Mesenchymal stem cell (in vitro differentiated cells and primary cell): ENCODE measurements around the gene CSTB.

Experiments
- DNase-seq: peaks from one replicate; pipeline ENCODE4 v3.0.0-alpha.2; 2013
- H2AFZ ChIP-seq: one replicate; pipeline ENCODE4 v1.6.1; 2013; ENCODE audit warnings: low read depth, mild to moderate bottlenecking, control low read depth, inconsistent platforms, low read length, moderate library complexity
- H2AK5ac ChIP-seq: 2 replicates; pipeline ENCODE4 v1.6.1; 2013; ENCODE audit warnings: low read length, moderate library complexity, mild to moderate bottlenecking, inconsistent platforms; ENCODE audit not compliant: severe bottlenecking
- H2BK120ac ChIP-seq: one replicate; pipeline ENCODE4 v1.6.1; 2013; ENCODE audit warnings: low read depth, mild to moderate bottlenecking, inconsistent platforms, low read length, moderate library complexity
- H2BK12ac ChIP-seq, 2 experiments: one replicate each; pipeline ENCODE4 v1.6.1; 2013; ENCODE audit warnings: inconsistent platforms in 2 of 2, low read length in 2 of 2, mild to moderate bottlenecking in 2 of 2, moderate library complexity in 2 of 2, control low read depth in 1 of 2
- H2BK15ac ChIP-seq: one replicate; pipeline ENCODE4 v1.6.1; 2013; ENCODE audit warnings: mild to moderate bottlenecking, low read depth, inconsistent platforms; ENCODE audit not compliant: poor library complexity, severe bottlenecking
- H2BK5ac ChIP-seq: 2 replicates; pipeline ENCODE4 v1.6.1; 2013; ENCODE audit warnings: low read depth, mild to moderate bottlenecking, low read length, control low read depth, inconsistent platforms; ENCODE audit not compliant: poor library complexity, severe bottlenecking
- H3K14ac ChIP-seq, 2 experiments: one replicate each; pipeline ENCODE4 v1.6.1; 2013; ENCODE audit warnings: inconsistent platforms in 2 of 2, low read length in 2 of 2, control low read depth in 1 of 2, mild to moderate bottlenecking in 1 of 2, moderate library complexity in 1 of 2
- H3K18ac ChIP-seq, 2 experiments: one replicate each; pipeline ENCODE4 v1.6.1; 2013; ENCODE audit warnings: inconsistent platforms in 2 of 2, low read length in 2 of 2, control low read depth in 1 of 2, low read depth in 1 of 2, mild to moderate bottlenecking in 1 of 2
- H3K23ac ChIP-seq, 2 experiments: one replicate each; pipeline ENCODE4 v1.6.1; 2013; ENCODE audit warnings: inconsistent platforms in 2 of 2, low read length in 2 of 2, mild to moderate bottlenecking in 2 of 2, moderate library complexity in 2 of 2, control low read depth in 1 of 2
- H3K27ac ChIP-seq: 2 replicates; pipeline ENCODE4 v1.5.1; 2013; ENCODE audit warnings: mild to moderate bottlenecking, moderate library complexity, low read length, control low read depth, inconsistent platforms; ENCODE audit not compliant: poor library complexity, severe bottlenecking
- H3K27me3 ChIP-seq, 2 experiments: 2 replicates each; pipeline versions ENCODE4 v1.6.1 to v1.7.0; 2013; ENCODE audit warnings: low read length in 2 of 2, mild to moderate bottlenecking in 2 of 2, moderate library complexity in 2 of 2, control low read depth in 1 of 2, inconsistent platforms in 1 of 2; ENCODE audit not compliant: control insufficient read depth in 1 of 2, insufficient read depth in 1 of 2
- H3K36me3 ChIP-seq, 2 experiments: 2 replicates each; pipeline versions ENCODE4 v1.6.1 to v1.7.0; 2013; ENCODE audit warnings: low read length in 2 of 2, control low read depth in 1 of 2, inconsistent platforms in 1 of 2, low read depth in 1 of 2, mild to moderate bottlenecking in 1 of 2; ENCODE audit not compliant: insufficient read depth in 2 of 2, control insufficient read depth in 1 of 2
- H3K4ac ChIP-seq, 2 experiments: one replicate each; pipeline ENCODE4 v1.6.1; 2013; ENCODE audit warnings: inconsistent platforms in 2 of 2, low read length in 2 of 2, mild to moderate bottlenecking in 2 of 2, moderate library complexity in 2 of 2, control low read depth in 1 of 2, low read depth in 1 of 2
- H3K4me1 ChIP-seq: 2 replicates; pipeline ENCODE4 v1.6.1; 2013; ENCODE audit warnings: low read depth, low read length, control low read depth; ENCODE audit not compliant: control insufficient read depth, insufficient read depth
- H3K4me2 ChIP-seq: 2 replicates; pipeline ENCODE4 v1.6.1; 2013; ENCODE audit warnings: low read length, mild to moderate bottlenecking, inconsistent platforms; ENCODE audit not compliant: poor library complexity, severe bottlenecking
- H3K4me3 ChIP-seq, 2 experiments: 2 replicates each; pipeline versions ENCODE4 v1.5.1 to v1.7.0; 2013; ENCODE audit warnings: low read length in 2 of 2, mild to moderate bottlenecking in 2 of 2, control low read depth in 1 of 2, low read depth in 1 of 2; ENCODE audit not compliant: insufficient read depth in 1 of 2
- H3K79me1 ChIP-seq: replicated peaks from 2 replicates; pipeline ENCODE4 v1.6.1; 2013; ENCODE audit warnings: mild to moderate bottlenecking, control low read depth, low read length, inconsistent platforms; ENCODE audit not compliant: poor library complexity, severe bottlenecking
- H3K9ac ChIP-seq: 2 replicates; pipeline ENCODE4 v1.7.0; 2013; ENCODE audit warnings: mild to moderate bottlenecking, low read length, moderate library complexity
- H3K9me3 ChIP-seq: 2 replicates; pipeline ENCODE4 v1.7.0; 2013; ENCODE audit warnings: mild to moderate bottlenecking, low read length; ENCODE audit not compliant: control insufficient read depth
- H4K8ac ChIP-seq: one replicate; pipeline ENCODE4 v1.6.1; 2013; ENCODE audit warnings: inconsistent platforms, mild to moderate bottlenecking, low read length, moderate library complexity
- H4K91ac ChIP-seq: one replicate; pipeline ENCODE4 v1.6.1; 2013; ENCODE audit warnings: mild to moderate bottlenecking, low read length, inconsistent platforms
- WGBS: methylation state at CpG from one replicate; pipeline ENCODE4 v1.1.7; 2013; ENCODE audit warnings: mixed read lengths; 5-methylcytosine and 5-hydroxymethylcytosine counted together

The CSTB gene

DNA sequence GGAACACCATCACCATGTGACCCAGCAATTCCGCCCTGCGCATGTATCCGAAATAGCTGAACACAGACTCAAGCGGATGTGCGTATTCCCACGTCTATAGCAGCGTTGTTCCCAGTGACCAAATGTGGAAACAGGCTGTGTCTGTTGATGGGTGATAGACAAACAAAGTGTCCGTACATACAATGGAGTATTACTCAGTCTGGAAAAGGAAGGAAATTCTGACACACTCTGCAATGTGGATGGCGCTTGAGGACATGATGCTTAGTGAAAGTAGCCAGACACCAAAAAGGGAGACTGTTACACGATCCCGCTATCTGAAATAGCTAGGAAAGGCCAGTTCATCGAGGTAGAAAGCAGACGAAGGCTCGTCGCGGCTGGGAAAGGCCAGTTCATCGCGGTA lies 31.4 kb downstream of the CSTB start:
- Histone ChIP-seq H2BK12ac (no peak overlapping the region), H3K4me2 (no peak overlapping the region), H3K27me3 (no peaks in the 10 kb centered on the region), H3K9ac (no peak overlapping the region), H2AFZ (no peak overlapping the region), H3K4ac (no peak overlapping the region), H3K4me1 (peaks cover 16% of the 10 kb centered on the region), H3K79me1 (peaks cover 21% of the 10 kb centered on the region), H3K23ac (no peak overlapping the region), H3K4me3 (no peak overlapping the region), H4K8ac (no peak overlapping the region), H2AK5ac (no peak overlapping the region), H3K9me3 (no peaks in the 10 kb centered on the region), H3K18ac (no peak overlapping the region), H2BK15ac (no peak overlapping the region), H4K91ac (no peak overlapping the region), H3K14ac (no peak overlapping the region), H3K36me3 (peaks cover 64 to 86% of the 10 kb centered on the region in 2 experiments), H3K27ac (no peak overlapping the region), H2BK120ac (no peak overlapping the region), H2BK5ac (no peak overlapping the region)
- 97% methylated on average over 18 of the region's 18 CpGs for WGBS
- DNase-seq = no peak

DNA sequence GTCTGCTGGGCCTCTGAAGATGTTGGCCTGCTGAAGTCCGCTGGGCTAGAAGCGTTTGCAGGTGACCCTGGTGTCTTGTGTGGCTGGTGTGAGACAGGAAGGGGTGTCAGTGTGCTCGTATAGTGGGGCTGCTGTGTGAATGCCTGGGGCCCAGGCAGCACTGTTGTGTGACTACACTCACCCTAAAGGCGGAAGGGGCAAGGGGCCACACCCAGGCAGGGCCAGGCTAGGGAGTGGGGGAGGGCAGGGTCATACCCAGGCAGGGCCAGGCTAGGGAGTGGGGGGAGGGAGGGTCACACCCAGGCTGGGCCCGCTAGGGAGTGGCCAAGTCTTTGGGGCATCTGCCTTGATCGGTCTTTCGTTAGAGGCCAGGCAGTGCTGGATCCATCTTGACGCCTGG lies 32.2 kb downstream of the CSTB start:
- Histone ChIP-seq H2BK120ac (no peak overlapping the region), H3K4me3 (no peak overlapping the region), H3K18ac (no peak overlapping the region), H4K8ac (no peak overlapping the region), H3K36me3 (peaks cover 60 to 81% of the 10 kb centered on the region in 2 experiments), H2AFZ (no peak overlapping the region), H2BK5ac (no peak overlapping the region), H3K27me3 (no peaks in the 10 kb centered on the region), H3K79me1 (peaks cover 22% of the 10 kb centered on the region), H2BK15ac (no peak overlapping the region), H3K23ac (no peak overlapping the region), H3K14ac (no peak overlapping the region), H3K9me3 (no peaks in the 10 kb centered on the region), H2AK5ac (no peak overlapping the region), H3K4me1 (peaks cover 16% of the 10 kb centered on the region), H3K27ac (no peak overlapping the region), H4K91ac (peak overlapping the region; percentile 52), H3K9ac (no peak overlapping the region), H3K4ac (no peak overlapping the region), H3K4me2 (no peak overlapping the region), H2BK12ac (no peak overlapping the region)
- 95% methylated on average over 8 of the region's 8 CpGs for WGBS
- DNase-seq = no peak

DNA sequence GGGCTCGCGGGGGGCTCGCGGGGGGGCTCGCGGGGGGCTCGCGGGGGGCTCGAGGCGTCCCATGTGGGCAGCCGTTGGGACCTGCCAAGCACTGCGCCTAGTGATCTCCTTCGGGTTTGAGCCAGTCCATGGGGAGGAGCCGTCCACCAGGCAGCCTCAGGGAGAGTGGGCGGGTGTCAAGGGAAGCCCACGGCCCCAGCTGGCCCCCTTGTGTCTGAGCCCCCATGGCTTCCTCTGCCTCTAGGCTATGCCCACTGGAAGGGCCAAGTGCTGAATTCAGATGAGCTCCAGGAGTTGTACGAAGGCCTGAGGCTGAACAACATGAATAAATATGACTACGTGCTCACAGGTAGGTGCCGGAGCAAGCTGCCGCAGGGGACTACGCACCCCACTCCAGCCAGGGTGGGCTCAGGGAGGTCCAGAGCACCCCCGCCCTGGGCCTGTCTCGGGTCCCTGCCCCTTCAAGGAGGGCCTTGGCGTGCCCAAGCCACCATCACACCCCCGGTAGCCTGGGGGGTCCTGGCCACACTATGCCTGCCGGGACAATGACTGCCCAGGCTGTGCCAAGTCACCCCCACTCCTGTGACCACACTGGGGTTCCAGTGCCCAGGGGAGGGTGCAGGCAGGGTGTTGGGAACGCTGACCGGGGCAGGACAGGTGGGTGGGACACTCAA lies 34.5 kb downstream of the CSTB start:
- H4K91ac ChIP-seq = peak overlapping the region; percentile 47
- H3K23ac ChIP-seq = no peak overlapping the region
- H3K4me1 ChIP-seq = peaks cover 26% of the 10 kb centered on the region
- no peak overlapping the region for H3K27ac ChIP-seq
- no peak overlapping the region for H3K4me3 ChIP-seq
- peaks cover 46 to 76% of the 10 kb centered on the region in 2 experiments for H3K36me3 ChIP-seq
- no peak overlapping the region for H2AFZ ChIP-seq
- H3K9ac ChIP-seq = no peak overlapping the region
- no peak overlapping the region for H2AK5ac ChIP-seq
- peaks cover 29% of the 10 kb centered on the region for H3K79me1 ChIP-seq
- no peak overlapping the region for H3K4ac ChIP-seq
- H3K18ac ChIP-seq = peak overlapping the region in 1 of 2 experiments; percentile 22
- no peak overlapping the region for H3K4me2 ChIP-seq
- H4K8ac ChIP-seq = peak overlapping the region; percentile 55
- H2BK5ac ChIP-seq = no peak overlapping the region
- no peak overlapping the region for H2BK12ac ChIP-seq
- H2BK15ac ChIP-seq = no peak overlapping the region
- no peak overlapping the region for H3K14ac ChIP-seq
- 86% methylated on average over 23 of the region's 28 CpGs for WGBS
- no peak overlapping the region for H2BK120ac ChIP-seq
- peak; percentile 10 for DNase-seq
- no peaks in the 10 kb centered on the region for H3K27me3 ChIP-seq
- H3K9me3 ChIP-seq = no peaks in the 10 kb centered on the region

DNA sequence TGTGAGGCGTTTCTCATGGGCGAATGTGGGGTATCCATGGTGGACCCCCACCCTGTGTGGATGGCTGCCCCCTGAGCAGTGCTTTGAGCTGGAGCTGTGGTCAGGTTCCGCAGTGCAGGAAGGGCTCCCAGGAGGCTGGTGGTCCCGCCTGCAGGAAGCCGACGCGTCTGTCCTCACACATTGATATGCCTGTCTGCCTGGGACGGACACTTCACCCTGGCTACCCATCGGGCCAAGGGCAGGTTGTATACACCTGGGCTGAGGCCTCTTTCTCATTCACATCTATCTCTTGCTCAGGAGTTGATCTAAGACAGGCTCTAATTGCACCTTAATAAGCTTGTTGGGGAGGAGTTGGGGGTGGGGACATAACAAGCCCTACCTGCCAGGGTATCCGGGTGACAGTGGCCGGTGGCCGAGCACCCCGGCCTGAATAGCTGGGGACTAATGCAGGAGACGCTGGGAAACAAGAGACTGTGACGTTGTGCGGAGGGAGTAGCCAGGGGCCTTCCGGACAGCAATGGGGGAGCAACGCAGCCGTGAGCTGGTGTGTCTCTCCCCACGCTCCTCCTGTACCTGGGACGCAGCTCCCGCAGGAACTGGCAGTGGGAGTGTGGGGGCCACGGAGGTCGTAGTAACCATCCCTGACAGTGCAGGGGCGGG lies 35.5 kb downstream of the CSTB start:
- Histone ChIP-seq H3K9ac (no peak overlapping the region), H2BK12ac (no peak overlapping the region), H3K4ac (no peak overlapping the region), H3K4me2 (no peak overlapping the region), H2AK5ac (no peak overlapping the region), H3K14ac (no peak overlapping the region), H3K27me3 (no peaks in the 10 kb centered on the region), H3K36me3 (peaks cover 37 to 76% of the 10 kb centered on the region in 2 experiments), H3K18ac (no peak overlapping the region), H3K4me3 (no peak overlapping the region), H3K4me1 (peaks cover 31% of the 10 kb centered on the region), H2BK15ac (no peak overlapping the region), H2BK5ac (no peak overlapping the region), H3K79me1 (peaks cover 38% of the 10 kb centered on the region), H4K91ac (no peak overlapping the region), H2AFZ (no peak overlapping the region), H3K27ac (no peak overlapping the region), H2BK120ac (no peak overlapping the region), H3K23ac (no peak overlapping the region), H3K9me3 (no peaks in the 10 kb centered on the region), H4K8ac (peak overlapping the region; percentile 58)
- DNase-seq = peak; percentile 89
- 36% methylated on average over 14 of the region's 25 CpGs for whole genome bisulfite sequencing
